ENCODE measurements around the gene TBKBP1.
A peak's percentile ranks its signal among the peaks of the same experiment; 100 is the strongest.

The TBKBP1 gene, protein sequence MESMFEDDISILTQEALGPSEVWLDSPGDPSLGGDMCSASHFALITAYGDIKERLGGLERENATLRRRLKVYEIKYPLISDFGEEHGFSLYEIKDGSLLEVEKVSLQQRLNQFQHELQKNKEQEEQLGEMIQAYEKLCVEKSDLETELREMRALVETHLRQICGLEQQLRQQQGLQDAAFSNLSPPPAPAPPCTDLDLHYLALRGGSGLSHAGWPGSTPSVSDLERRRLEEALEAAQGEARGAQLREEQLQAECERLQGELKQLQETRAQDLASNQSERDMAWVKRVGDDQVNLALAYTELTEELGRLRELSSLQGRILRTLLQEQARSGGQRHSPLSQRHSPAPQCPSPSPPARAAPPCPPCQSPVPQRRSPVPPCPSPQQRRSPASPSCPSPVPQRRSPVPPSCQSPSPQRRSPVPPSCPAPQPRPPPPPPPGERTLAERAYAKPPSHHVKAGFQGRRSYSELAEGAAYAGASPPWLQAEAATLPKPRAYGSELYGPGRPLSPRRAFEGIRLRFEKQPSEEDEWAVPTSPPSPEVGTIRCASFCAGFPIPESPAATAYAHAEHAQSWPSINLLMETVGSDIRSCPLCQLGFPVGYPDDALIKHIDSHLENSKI

DNA sequence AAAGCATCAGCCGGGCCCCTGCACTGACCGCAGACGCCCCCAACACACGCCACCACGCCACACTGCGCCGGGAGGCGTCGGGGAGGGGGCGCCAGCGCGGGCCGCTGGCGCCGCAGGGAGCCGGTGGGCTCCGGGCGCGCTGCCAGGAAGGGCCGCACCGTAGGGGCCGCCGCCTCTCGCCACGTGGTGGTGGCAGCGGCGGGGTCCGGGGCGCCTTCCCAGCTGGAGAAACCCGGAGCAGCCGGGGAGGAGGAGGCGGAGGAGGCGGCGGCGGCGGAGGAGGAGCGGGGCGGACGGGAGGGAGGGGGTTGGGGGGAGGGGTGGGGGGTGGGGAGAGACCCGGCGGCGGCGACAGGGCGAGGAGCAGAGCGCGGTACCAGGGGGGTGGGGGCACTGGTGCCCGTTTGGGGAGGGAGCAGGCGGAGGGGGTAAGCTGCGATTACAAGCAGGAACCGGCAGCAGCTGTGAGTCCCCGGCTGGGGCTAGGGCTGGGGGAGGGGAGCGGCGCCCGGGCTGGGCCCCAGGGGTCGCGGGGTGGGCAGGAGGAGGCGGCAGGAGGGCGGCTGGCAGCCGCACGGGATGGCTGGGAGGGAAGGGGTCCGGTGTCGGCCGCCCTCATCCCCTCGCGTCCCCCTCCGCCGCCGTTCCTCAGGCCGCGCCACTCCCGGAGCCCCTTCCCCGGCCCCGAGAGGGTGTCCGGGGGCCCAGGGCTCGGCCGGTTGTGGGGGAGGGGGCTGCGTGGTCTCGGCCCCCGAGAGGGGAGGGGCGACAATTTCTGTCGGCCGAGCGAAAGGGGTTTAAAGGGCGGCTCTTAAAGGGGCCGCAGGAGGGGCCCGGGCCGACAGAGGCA lies at the start of gene TBKBP1:
Gene TBKBP1, plus strand, starts transcription at position 431 of the 850 bp plus-strand sequence. CDS start 1,952 bp downstream, outside the sequence.
- no peak for DNase-seq (ENCODE audit: low read depth)

DNA sequence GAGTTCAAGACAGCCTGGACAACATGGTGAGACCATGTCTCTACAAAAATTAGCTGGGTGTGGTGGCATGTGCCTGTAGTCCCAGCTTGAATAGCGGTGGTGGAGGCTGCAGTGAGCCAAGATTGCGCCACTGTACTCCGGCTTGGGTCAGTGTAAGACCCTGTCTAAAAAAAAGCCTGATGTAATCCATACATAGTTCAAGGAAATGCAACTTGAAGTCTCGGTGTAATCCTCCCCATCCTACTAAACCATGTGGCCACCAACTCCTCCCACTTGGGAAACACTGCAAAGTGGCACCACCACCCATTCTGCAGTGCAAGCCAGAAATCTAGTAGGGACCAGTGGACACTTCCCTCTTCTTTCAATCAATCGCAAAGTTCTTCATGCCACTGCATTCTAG lies 49.6 kb upstream of the TBKBP1 start:
- no peak for DNase-seq (ENCODE audit: low read depth)

DNA sequence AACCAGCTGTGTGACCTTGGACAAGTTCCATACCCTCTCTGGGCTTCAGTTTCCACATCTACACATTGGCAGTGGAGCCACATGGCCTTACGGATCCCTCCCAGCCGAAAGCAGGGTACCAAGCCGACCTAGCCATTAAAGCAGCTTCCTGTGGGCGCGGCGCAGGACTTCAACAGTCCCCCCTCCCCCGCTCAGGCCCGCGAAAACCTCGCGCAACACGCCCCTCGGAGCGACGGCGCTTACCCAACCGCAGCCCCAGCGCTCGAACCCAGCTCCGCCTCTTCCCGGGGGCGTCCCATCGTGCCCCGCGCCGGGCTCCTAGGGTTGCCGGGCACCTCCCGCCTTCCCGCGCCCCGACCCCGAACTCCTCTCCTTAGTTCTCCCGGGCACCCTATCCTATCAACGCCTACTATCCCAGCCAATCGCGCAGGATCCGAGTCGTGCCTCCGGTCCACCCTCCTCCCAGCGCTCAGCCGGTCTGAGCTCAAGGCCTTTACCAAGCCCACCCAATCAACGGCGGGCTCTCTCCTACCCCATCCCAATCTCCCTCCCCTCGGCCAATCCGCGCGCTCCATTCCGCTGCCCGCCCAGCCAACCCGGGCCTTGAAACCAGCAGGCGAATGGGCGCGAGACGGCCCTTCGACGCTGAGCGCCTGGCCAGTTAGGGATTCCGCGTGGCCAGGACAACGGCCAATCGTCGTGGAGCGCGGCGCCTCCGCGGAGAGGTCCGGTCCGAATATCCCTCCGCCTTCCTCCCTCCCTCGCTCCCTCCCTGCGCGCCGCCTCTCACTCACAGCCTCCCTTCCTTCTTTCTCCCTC lies 44.6 kb upstream of the TBKBP1 start, which contains the start of gene KPNB1:
Gene KPNB1, plus strand, starts transcription at position 767 of the 819 bp plus-strand sequence. CDS start 326 bp downstream, outside the sequence.
- peak; percentile 97 for DNase-seq (ENCODE audit: low read depth)

DNA sequence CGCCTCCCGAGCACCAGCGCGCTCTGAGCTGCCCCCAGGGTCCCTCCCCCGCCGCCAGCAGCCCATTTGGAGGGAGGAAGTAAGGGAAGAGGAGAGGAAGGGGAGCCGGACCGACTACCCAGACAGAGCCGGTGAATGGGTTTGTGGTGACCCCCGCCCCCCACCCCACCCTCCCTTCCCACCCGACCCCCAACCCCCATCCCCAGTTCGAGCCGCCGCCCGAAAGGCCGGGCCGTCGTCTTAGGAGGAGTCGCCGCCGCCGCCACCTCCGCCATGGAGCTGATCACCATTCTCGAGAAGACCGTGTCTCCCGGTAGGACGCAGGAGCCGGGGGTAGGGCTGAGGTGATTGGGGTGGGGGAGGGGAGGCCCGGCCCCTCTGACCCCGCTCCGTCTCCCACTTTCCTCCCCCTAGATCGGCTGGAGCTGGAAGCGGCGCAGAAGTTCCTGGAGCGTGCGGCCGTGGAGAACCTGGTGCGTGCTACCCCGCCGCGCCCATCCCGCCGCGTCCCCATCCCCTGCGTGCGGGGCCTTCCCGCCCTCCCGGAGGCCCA lies 43.9 kb upstream of the TBKBP1 start:
- DNase-seq (ENCODE audit: low read depth) = no peak

DNA sequence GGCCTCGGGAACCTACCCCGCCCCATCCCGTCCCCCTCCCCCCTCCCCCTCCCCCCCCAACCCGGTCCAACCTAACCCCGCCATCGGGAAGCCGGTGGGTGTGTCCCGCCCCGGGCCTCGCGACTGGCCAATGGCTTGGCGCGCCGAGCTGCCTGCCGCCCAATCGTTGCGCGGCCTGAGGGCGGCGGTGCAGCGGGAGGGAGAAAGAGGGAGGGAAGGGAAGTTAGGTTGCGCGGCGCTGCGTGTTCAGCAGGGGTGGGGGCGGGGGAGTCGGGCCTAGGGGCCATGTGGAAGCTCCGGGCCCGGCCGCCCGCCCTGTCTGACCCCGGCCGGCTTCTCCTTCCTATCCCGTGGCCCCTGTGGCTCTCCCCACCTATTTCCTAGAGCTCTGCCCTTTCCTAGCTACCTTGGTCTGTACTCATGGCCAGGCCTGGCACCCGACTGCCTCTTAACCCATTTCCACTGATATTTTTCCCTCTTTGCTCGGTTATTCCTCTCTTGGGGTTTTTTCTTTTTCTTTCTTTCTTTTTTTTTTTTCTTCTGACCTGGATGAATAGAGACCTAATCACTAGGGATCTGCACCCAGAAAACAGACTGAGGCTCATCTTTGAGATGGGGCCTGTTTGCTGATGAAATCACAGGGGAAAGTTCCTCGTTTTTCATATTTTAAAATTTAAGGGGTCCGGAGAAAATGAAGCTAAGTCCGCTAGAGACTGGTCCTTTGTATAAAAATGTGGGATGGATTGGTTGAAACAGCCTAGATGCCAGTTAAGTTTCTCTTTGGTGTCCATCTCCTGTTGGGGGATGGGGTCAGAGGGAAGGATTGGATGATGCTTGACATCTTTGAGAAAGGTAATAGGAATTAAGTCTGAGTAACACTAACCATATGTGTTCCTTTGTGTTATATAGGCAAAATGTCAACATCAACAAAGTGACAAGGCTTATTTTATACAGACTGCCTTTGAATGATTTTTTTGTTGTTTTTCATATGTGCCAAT lies 43.1 kb upstream of the TBKBP1 start:
- DNase-seq (ENCODE audit: low read depth) = peak; percentile 91

DNA sequence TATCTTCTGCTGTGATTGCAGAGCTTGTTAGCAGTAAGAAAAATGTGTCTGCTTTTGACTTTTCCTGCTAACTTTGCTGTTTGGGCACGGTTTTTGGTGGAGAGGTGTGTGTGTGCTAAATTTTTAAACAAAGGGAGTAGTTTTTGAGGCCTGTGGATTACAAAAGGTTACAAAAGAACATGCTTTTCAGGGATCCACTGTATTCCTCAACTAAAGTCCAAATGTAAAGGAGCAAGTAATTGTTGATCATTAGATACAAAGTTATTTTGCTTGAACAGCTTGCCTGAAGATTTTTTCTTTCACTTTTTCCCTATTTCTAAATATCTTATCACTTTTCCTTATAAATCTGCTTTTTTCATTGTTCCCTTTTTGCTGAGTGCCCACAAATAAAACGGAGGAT lies 42.3 kb upstream of the TBKBP1 start:
- no peak for DNase-seq (ENCODE audit: low read depth)

DNA sequence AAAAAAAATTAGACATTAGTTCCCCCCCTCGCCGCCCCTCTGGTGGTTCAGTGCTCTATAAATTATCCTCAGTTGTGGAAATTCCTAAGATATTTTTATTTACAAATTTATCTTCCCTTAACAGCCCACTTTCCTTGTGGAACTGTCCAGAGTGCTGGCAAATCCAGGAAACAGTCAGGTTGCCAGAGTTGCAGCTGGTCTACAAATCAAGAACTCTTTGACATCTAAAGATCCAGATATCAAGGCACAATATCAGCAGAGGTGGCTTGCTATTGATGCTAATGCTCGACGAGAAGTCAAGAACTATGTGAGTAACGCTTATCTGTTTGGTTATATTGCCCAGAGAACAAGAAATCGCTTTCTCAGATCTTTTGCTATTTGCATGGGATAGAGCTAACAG lies 41.4 kb upstream of the TBKBP1 start:
- no peak for DNase-seq (ENCODE audit: low read depth)

DNA sequence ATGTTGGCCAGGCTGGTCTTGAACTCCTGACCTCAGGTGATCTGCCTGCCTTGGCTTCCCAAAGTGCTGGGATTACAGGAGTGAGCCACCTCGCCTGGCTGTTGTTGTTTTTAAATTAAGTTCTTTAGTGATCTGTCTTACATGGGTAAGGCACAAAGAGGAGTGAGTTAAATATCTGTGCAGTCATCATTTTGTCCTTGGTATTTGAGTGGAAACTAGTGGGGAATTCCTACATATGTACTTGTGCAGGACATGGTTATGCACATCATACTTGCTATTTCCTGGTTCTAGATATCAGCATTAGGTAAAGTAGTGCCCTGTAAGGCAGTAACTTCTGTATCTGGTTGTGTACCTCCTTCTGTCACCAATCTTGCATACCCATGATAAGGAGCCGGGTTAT lies 40.5 kb upstream of the TBKBP1 start:
- DNase-seq (ENCODE audit: low read depth) = no peak

DNA sequence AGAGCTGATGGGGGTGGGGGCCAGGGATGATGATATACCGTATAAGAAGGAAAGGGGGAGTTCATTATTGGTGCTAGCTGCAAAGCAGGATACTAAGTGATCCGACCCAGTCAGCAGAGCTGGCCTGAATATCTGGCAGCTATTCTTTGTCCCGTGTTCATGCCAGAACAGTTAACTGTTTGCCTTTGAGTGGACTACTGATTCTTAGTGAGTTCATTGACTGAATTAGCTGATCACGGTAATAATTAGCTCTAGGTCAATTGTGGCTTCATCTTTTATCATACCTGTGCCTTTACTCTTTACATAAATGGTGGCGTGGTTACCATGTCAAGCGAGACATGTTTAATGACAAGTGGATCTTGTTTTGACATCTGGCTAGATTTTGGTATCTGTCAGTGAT lies 39.0 kb upstream of the TBKBP1 start:
- DNase-seq (ENCODE audit: low read depth) = no peak

DNA sequence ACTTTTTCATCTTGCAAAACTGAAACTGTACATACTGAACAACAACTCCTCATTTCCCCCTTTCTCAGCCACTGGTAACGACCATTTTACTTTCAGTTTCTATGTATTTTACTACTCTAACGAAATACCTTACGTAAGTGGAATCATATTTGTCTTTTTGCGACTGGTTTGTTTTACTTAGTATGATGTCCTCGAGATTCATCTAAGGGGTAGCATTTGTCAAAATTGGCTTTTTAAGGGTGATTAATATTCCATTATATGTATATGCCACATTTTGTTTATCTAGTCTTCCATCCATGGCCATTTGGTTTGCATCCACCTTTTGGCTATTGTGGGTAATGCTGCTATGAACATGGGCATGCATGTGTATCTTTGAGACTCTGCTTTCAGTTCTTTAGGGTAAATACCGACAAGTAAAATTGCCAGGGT lies 33.9 kb upstream of the TBKBP1 start:
- DNase-seq (ENCODE audit: low read depth) = no peak

DNA sequence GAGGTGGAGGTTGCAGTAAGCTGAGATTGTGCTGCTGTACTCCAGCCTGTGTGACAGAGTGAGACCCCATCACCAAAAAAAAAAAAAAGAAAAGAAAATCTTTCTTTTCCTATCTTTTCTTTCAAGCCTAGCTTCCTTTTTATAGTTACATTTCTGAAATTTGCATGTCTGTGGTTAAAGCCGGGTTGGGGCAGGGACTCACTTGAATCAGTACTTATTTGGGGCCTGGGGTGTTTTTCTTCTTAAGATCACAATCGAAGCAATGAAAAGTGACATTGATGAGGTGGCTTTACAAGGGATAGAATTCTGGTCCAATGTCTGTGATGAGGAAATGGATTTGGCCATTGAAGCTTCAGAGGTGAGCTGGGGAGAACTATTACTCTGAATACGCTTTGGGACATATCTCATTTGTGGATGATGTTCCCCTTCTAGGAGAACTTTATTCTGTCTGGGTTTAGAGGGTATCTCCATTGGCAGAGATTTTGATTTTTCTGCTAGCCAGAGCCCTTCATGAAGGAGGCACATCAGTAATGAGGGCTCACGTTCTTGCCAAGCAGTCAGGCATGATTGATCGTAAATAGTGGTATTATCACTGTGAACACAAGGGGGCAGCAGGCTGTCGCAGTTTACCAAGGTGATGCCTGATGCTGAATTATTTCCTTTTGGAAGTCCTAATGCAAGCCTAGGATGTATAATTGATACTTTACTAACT lies 29.9 kb upstream of the TBKBP1 start:
- DNase-seq (ENCODE audit: low read depth) = peak; percentile 38

DNA sequence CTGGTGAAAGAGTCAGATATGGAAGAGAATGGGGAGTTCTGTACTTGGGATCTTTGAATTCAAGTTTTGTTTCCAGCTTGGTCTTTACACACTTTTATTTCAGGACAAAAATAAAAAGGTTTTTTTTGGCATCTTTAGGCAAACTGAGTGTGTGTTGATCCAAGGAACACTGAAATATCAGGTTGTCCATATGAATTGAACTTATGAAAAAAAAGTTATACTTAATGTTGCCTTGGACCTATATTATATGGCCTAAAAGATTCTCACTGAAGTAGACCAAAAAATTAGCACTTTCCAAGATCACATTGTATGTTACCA lies 29.4 kb upstream of the TBKBP1 start:
- no peak for DNase-seq (ENCODE audit: low read depth)

DNA sequence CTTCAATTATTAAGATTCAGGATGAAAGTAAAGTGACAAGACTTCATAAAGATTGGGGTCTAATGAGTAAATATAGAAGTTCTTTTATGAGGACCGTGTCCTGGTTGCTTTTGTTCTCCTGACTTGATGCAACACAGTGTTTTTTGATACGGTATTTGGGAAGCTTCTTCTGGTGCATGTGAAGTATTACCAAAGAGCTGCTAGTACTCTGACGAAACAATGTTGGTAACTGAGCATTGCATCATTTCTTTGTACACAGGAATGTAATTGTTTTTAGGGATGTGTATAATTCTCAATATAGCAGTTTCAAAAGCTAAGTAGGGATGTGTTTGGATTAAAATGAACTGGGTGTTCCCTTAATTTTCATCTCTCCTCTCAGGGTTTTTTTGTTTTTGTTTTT lies 28.3 kb upstream of the TBKBP1 start:
- DNase-seq (ENCODE audit: low read depth) = no peak

DNA sequence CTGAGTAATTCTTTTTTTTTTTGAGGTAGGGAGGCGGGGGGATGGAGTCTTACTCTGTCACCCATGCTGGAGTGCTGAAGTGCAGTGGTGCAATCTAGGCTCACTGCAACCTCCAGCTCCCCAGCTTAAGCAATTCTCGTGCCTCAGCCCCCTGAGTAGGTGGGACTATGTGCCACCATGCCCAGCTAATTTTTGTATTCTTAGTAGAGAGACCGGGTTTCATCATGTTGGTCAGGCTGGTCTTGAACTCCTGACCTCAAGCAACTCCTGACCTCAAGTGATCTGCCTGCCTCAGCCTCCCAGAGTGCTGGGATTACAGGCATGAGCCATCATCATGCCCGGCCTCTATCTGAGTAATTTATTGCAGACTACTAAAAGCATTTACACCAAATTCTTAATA lies 24.9 kb upstream of the TBKBP1 start:
- no peak for DNase-seq (ENCODE audit: low read depth)

DNA sequence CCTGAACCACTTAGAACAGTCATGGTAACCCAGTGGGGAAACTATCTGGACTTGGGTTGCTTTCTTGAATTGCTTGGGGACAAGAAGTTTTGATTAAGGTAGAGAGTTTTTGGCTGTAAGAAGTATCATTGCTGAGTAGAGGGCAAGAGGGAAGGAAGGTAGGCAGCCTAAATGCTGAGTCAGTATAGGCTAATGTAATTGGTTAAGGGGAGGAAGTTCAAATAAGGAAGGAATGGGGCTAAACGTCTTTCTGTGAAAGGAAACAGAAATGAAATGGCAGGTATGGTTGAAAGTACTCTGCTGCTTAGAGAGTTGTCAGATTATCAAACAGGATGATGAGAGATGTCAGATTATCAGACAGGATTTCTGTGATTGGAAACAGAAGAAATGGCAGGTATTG lies 23.9 kb upstream of the TBKBP1 start:
- DNase-seq (ENCODE audit: low read depth) = no peak

DNA sequence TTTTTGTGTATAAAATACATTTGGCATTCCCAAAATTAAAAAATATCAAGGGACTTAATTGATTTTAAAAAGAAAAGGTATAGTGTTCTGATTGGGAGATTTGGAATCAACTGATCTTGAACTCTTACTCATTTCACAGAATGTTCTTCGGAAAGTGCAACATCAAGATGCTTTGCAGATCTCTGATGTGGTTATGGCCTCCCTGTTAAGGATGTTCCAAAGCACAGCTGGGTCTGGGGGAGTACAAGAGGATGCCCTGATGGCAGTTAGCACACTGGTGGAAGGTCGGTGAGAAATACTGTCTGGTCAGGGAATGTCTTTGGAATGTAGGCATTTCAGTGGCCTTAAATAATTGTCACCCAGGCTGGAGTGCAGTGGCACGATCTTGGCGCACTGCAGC lies 19.5 kb upstream of the TBKBP1 start:
- DNase-seq (ENCODE audit: low read depth) = no peak

DNA sequence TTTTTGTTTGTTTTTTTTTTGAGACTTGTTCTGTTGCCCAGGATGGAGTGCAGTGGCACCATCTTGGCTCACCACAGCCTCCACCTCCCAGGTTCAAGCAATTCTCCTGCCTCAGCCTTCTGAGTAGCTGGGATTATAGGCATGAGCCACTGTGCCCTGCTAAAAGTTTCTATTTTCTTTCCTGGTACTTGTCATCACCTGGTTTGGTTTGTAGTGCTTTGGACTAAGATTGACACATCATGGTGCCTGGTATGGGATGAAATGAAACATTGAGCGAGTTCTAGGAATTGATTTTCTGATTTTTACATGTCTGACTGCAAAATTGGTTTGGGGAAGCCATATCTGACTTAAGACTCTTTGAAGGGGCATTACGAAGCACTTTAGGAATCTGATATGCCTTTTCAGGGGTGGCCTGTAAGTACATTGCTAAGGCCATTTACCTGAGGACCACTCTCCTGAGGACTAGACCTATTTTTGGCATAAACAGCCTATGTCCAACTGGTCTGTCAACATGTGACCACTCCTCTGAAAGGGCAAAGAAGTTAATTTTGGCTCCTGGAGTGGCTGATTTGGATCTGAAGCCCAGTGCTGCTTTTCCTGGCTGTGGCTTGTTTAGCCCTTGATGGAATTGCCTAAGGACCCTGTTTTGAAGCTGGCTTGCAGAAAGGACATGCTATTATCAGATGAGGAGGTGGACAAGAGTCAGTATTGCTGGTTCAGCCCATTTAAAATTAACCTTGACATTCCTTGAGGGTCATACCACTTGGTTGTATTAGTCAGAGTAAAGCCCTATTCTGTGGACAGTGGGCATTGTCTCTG lies 18.4 kb upstream of the TBKBP1 start:
- DNase-seq (ENCODE audit: low read depth) = no peak

DNA sequence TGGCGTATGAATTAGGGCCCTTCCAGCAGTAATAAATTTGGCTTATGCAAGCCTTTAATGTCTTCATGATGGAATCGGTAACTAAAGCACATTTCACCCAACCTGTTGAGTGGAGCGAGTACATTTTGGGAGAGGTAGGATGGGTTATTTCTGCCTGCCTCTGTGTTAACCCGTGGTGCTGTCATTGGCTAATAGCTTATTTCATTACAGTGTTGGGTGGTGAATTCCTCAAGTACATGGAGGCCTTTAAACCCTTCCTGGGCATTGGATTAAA lies 17.8 kb upstream of the TBKBP1 start:
- no peak for DNase-seq (ENCODE audit: low read depth)

DNA sequence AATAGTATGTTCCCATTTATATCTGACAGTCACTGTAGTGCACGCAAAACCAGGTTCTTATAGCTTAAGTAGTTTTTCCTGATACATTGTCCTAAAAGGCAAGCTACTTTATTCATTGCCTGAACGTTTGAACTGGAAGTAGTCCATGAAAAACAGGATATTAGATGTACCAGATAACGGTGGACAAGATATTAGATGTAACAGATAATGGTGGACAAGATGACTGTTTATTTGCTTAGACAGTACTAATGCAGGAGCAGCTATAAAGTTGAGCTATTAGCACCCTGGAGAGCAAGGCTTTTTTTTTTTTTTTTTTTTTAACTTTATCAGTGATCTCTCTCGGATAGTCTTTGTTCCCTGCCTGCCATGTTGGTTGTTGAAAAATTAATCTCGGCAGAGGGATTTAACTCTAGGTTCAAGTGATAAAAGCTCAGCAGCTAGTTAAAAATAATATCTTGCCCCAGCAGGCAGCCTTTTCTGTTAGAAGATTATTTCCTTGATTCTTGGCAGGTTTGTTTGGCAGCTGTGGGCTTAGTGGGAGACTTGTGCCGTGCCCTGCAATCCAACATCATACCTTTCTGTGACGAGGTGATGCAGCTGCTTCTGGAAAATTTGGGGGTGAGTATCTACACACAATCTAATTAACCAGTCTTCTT lies 17.3 kb upstream of the TBKBP1 start:
- no peak for DNase-seq (ENCODE audit: low read depth)
